Limb (tissue), 2 donors: Measurements from ENCODE around the gene SIK1.

ENCODE experiments used
- DNase-seq, 2 donors: peaks; one replicate each; pipeline ENCODE4 v3.0.0-alpha.2; 2016; ENCODE audit errors: extremely low spot score in 2 of 2

Gene SIK1

GRCh38 chr21:43369124-43369523 lies 57.8 kb downstream of the SIK1 start:
- no peak for DNase-seq

- no peak for DNase-seq
These were observed 58.2 kb downstream of the SIK1 start for GRCh38 chr21:43368685-43369084.

GRCh38 chr21:43367859-43368258 lies 59.1 kb downstream of the SIK1 start:
- DNase-seq, result no peak

GRCh38 chr21:43367296-43367695 lies 59.6 kb downstream of the SIK1 start:
- DNase-seq, result no peak

- DNase-seq, result no peak
These were observed 60.3 kb downstream of the SIK1 start for GRCh38 chr21:43366656-43367055.

- DNase-seq, result no peak
These were observed 61.1 kb downstream of the SIK1 start for GRCh38 chr21:43365611-43366426.

GRCh38 chr21:43364851-43365424 lies 62.0 kb downstream of the SIK1 start:
- DNase-seq, result no peak
